Esophagus (tissue), 2 donors: ENCODE results near the gene TMEM59L. TPM values are rescaled to one million over a fixed set of nuclear protein-coding genes. Genes with fewer than 3 reads are reported as not detected.
A peak's percentile ranks its signal among the peaks of the same experiment; 100 is the strongest.

ENCODE experiments used
- H3K27ac ChIP-seq, 2 donors: one replicate each; pipeline ENCODE4 v1.5.1; 2013; ENCODE audit warnings: low read depth in 2 of 2, mild to moderate bottlenecking in 2 of 2, inconsistent platforms in 1 of 2, low read length in 1 of 2, moderate library complexity in 1 of 2
- H3K27me3 ChIP-seq, 2 donors: one replicate each; pipeline ENCODE4 v1.6.1; 2013; ENCODE audit warnings: low read length in 2 of 2, control low read depth in 1 of 2, mild to moderate bottlenecking in 1 of 2; ENCODE audit not compliant: insufficient read depth in 2 of 2, control insufficient read depth in 1 of 2
- H3K36me3 ChIP-seq, 2 donors: one replicate each; pipeline ENCODE4 v1.6.1; 2013; ENCODE audit warnings: low read length in 1 of 2; ENCODE audit not compliant: control insufficient read depth in 2 of 2, insufficient read depth in 2 of 2
- H3K4me1 ChIP-seq, 2 donors: one replicate each; pipeline ENCODE4 v1.6.1; 2013; ENCODE audit warnings: low read length in 1 of 2; ENCODE audit not compliant: control insufficient read depth in 2 of 2, insufficient read depth in 2 of 2
- H3K4me3 ChIP-seq, 2 donors: one replicate each; pipeline ENCODE4 v1.5.1; 2013; ENCODE audit warnings: low read length in 2 of 2, mild to moderate bottlenecking in 2 of 2, low read depth in 1 of 2, moderate library complexity in 1 of 2
- H3K9me3 ChIP-seq, 2 donors: one replicate each; pipeline ENCODE4 v1.6.1; 2013; ENCODE audit warnings: mild to moderate bottlenecking in 2 of 2, low read depth in 1 of 2, low read length in 1 of 2, moderate library complexity in 1 of 2; ENCODE audit not compliant: control insufficient read depth in 2 of 2, insufficient read depth in 1 of 2
- WGBS, 2 donors: extraction: QIAGEN DNeasy Blood & Tissue Kit; methylation state at CpG; one replicate each; pipeline ENCODE4 v1.1.7; 2013; 5-methylcytosine and 5-hydroxymethylcytosine counted together
- polyA plus RNA-seq, 2 donors: library from polyadenylated mRNA; stranded (reverse); fragments of 200-250 nt; gene quantifications; one replicate each; pipeline ENCODE4 v1.2.3, GENCODE V29; 2013
- donor health status: healthy with polysubstance abuse.
- donor health status: Bipolar disorder and iron deficiency.

The TMEM59L gene
- polyA plus RNA-seq, 2 donors, result 0.41 to 0.71 TPM

- peaks cover 0 to 14% of the 10 kb centered on the region in 2 donors for H3K9me3 ChIP-seq
- H3K27me3 ChIP-seq, result no peaks in the 10 kb centered on the region
- H3K4me1 ChIP-seq, result peaks cover 2 to 4% of the 10 kb centered on the region in 2 donors
- WGBS, 2 donors, result 88 to 90% methylated on average over 11 of the region's 11 CpGs
- H3K4me3 ChIP-seq, result no peak overlapping the region
- peak overlapping the region in 1 of 2 donors; percentile 18 for H3K27ac ChIP-seq
- H3K36me3 ChIP-seq, result peaks cover 0 to 25% of the 10 kb centered on the region in 2 donors
Measured at GRCh38 chr19:18669883-18670282, 57.2 kb downstream of the TMEM59L start.

- Histone ChIP-seq H3K27ac (peak overlapping the region in 1 of 2 donors; percentile 1), H3K9me3 (peaks cover 0 to 14% of the 10 kb centered on the region in 2 donors)
Measured at GRCh38 chr19:18670312-18670711, 57.6 kb downstream of the TMEM59L start.

More at GRCh38 chr19:18670312-18670711, 57.6 kb downstream of the TMEM59L start:
- 75 to 86% methylated on average over 13 of the region's 13 CpGs for WGBS, 2 donors
- Histone ChIP-seq H3K36me3 (peaks cover 0 to 25% of the 10 kb centered on the region in 2 donors), H3K27me3 (no peaks in the 10 kb centered on the region), H3K4me1 (peaks cover 2 to 4% of the 10 kb centered on the region in 2 donors), H3K4me3 (no peak overlapping the region)

Other genes with a start within 250 kb of the TMEM59L start
- 1 to 10 TPM in 1 of 2 donors, under 1 TPM in 1; 0.24 to 2.8 TPM for gene GDF15, start 226.7 kb upstream of the TMEM59L start, polyA plus RNA-seq
- gene LRRC25, start 215.2 kb upstream of the TMEM59L start, polyA plus RNA-seq, result under 1 TPM; 0.55 to 0.66 TPM
- gene SSBP4, start 193.5 kb upstream of the TMEM59L start, polyA plus RNA-seq, result 10 to 100 TPM; 25.4 to 25.9 TPM
- 10 to 100 TPM; 17.5 to 42.7 TPM for gene ISYNA1, start 174.7 kb upstream of the TMEM59L start, polyA plus RNA-seq
- 1 to 10 TPM; 7.1 to 9.1 TPM for gene ELL, start 90.8 kb upstream of the TMEM59L start, polyA plus RNA-seq
- gene FKBP8, start 69.3 kb upstream of the TMEM59L start, polyA plus RNA-seq, result 100 to 1,000 TPM; 175 to 269 TPM
- 10 to 100 TPM; 43.7 to 68.1 TPM for gene KXD1, start 55.0 kb upstream of the TMEM59L start, polyA plus RNA-seq
- 1,000 to 10,000 TPM in 1 of 2 donors, 100 to 1,000 TPM in 1; 709 to 1,325 TPM for gene UBA52, start 41.0 kb upstream of the TMEM59L start, polyA plus RNA-seq
- 10 to 100 TPM; 48.4 to 59.0 TPM for gene REX1BD, start 24.1 kb upstream of the TMEM59L start, polyA plus RNA-seq
- gene CRLF1, start 6.1 kb upstream of the TMEM59L start, polyA plus RNA-seq, result 10 to 100 TPM in 1 of 2 donors, 1 to 10 TPM in 1; 2.8 to 11.1 TPM
- 1 to 10 TPM; 1.8 to 2.0 TPM for gene KLHL26, start 24.2 kb downstream of the TMEM59L start, polyA plus RNA-seq
- gene CRTC1, start 70.8 kb downstream of the TMEM59L start, polyA plus RNA-seq, result 1 to 10 TPM; 2.1 to 4.0 TPM
- gene COMP, start 178.4 kb downstream of the TMEM59L start, polyA plus RNA-seq, result 1 to 10 TPM in 1 of 2 donors, under 1 TPM in 1; 0.71 to 4.0 TPM
- gene UPF1, start 219.1 kb downstream of the TMEM59L start, polyA plus RNA-seq, result 10 to 100 TPM; 28.1 to 41.7 TPM